Measurements from ENCODE around the gene SLC2A13.

- TF ChIP-seq, protein P1, sequence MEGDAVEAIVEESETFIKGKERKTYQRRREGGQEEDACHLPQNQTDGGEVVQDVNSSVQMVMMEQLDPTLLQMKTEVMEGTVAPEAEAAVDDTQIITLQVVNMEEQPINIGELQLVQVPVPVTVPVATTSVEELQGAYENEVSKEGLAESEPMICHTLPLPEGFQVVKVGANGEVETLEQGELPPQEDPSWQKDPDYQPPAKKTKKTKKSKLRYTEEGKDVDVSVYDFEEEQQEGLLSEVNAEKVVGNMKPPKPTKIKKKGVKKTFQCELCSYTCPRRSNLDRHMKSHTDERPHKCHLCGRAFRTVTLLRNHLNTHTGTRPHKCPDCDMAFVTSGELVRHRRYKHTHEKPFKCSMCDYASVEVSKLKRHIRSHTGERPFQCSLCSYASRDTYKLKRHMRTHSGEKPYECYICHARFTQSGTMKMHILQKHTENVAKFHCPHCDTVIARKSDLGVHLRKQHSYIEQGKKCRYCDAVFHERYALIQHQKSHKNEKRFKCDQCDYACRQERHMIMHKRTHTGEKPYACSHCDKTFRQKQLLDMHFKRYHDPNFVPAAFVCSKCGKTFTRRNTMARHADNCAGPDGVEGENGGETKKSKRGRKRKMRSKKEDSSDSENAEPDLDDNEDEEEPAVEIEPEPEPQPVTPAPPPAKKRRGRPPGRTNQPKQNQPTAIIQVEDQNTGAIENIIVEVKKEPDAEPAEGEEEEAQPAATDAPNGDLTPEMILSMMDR (IDR thresholded peaks at IDR 0.05; ENCODE audit: insufficient read depth, low read length, poor library complexity, severe bottlenecking), result no peak
- TF ChIP-seq EZH2phosphoT487 (conservative IDR thresholded peaks at IDR 0.05; ENCODE audit: low read length), result no peak
Measured at GRCh38 chr12:40054555-40055227, 51.2 kb downstream of the SLC2A13 start.
